Measurements from ENCODE around the gene MRFAP1.
"Not testable (repeated sequence)": the region's sequence is repeated elsewhere in the genome, so short reads cannot be mapped to it uniquely, and the experiment has no call there.

The MRFAP1 gene

GRCh38 chr4:6657242-6658208, 17.0 kb downstream of the MRFAP1 start:
- TF ChIP-seq POLR2A (IDR thresholded peaks at IDR 0.05; ENCODE audit: low read depth, low read length) (no peak), POLR2AphosphoS5 (IDR thresholded peaks at IDR 0.05; ENCODE audit: low read depth, low read length) (no peak), TAF1 (IDR thresholded peaks at IDR 0.05; ENCODE audit: borderline replicate concordance, low read depth, low read length) (no peak)
- no peak for FAIRE-seq
- DNase-seq (ENCODE audit: insufficient read length), result no peak

- FAIRE-seq, result no peak
- TF ChIP-seq POLR2AphosphoS5 (IDR thresholded peaks at IDR 0.05; ENCODE audit: low read depth, low read length) (no peak), POLR2A (IDR thresholded peaks at IDR 0.05; ENCODE audit: low read depth, low read length) (no peak), TAF1 (IDR thresholded peaks at IDR 0.05; ENCODE audit: borderline replicate concordance, low read depth, low read length) (no peak)
Measured at GRCh38 chr4:6658209-6658595, 17.7 kb downstream of the MRFAP1 start.

GRCh38 chr4:6658597-6659075, 18.2 kb downstream of the MRFAP1 start:
- TF ChIP-seq POLR2AphosphoS5 (IDR thresholded peaks at IDR 0.05; ENCODE audit: low read depth, low read length) (no peak), TAF1 (IDR thresholded peaks at IDR 0.05; ENCODE audit: borderline replicate concordance, low read depth, low read length) (no peak), POLR2A (IDR thresholded peaks at IDR 0.05; ENCODE audit: low read depth, low read length) (no peak)
- FAIRE-seq, result peak; percentile 64
- DNase-seq (ENCODE audit: insufficient read length), result no peak

More at GRCh38 chr4:6658209-6658595, 17.7 kb downstream of the MRFAP1 start:
- no peak for DNase-seq (ENCODE audit: insufficient read length)

- no peak for FAIRE-seq
- TF ChIP-seq TAF1 (IDR thresholded peaks at IDR 0.05; ENCODE audit: borderline replicate concordance, low read depth, low read length) (no peak), POLR2A (IDR thresholded peaks at IDR 0.05; ENCODE audit: low read depth, low read length) (no peak), POLR2AphosphoS5 (IDR thresholded peaks at IDR 0.05; ENCODE audit: low read depth, low read length) (no peak)
Measured at GRCh38 chr4:6659897-6660296, 19.4 kb downstream of the MRFAP1 start.

GRCh38 chr4:6660430-6660829, 19.9 kb downstream of the MRFAP1 start:
- FAIRE-seq (no peak), DNase-seq (ENCODE audit: insufficient read length) (no peak)
- TF ChIP-seq TAF1 (IDR thresholded peaks at IDR 0.05; ENCODE audit: borderline replicate concordance, low read depth, low read length) (no peak), POLR2A (IDR thresholded peaks at IDR 0.05; ENCODE audit: low read depth, low read length) (no peak), POLR2AphosphoS5 (IDR thresholded peaks at IDR 0.05; ENCODE audit: low read depth, low read length) (no peak)

More at GRCh38 chr4:6659897-6660296, 19.4 kb downstream of the MRFAP1 start:
- DNase-seq (ENCODE audit: insufficient read length), result no peak

GRCh38 chr4:6662591-6662990, 22.1 kb downstream of the MRFAP1 start:
- FAIRE-seq (no peak), DNase-seq (ENCODE audit: insufficient read length) (no peak)
- TF ChIP-seq TAF1 (IDR thresholded peaks at IDR 0.05; ENCODE audit: borderline replicate concordance, low read depth, low read length), result no peak
- TF ChIP-seq POLR2AphosphoS5 (IDR thresholded peaks at IDR 0.05; ENCODE audit: low read depth, low read length), result no peak
- no peak for TF ChIP-seq POLR2A (IDR thresholded peaks at IDR 0.05; ENCODE audit: low read depth, low read length)

GRCh38 chr4:6663596-6664393, 23.3 kb downstream of the MRFAP1 start:
- FAIRE-seq, result no peak
- no peak for TF ChIP-seq POLR2AphosphoS5 (IDR thresholded peaks at IDR 0.05; ENCODE audit: low read depth, low read length)
- TF ChIP-seq POLR2A (IDR thresholded peaks at IDR 0.05; ENCODE audit: low read depth, low read length), result no peak
- no peak for TF ChIP-seq TAF1 (IDR thresholded peaks at IDR 0.05; ENCODE audit: borderline replicate concordance, low read depth, low read length)
- no peak for DNase-seq (ENCODE audit: insufficient read length)

GRCh38 chr4:6665320-6665654, 24.8 kb downstream of the MRFAP1 start:
- DNase-seq (ENCODE audit: insufficient read length) (no peak), FAIRE-seq (no peak)
- TF ChIP-seq POLR2AphosphoS5 (IDR thresholded peaks at IDR 0.05; ENCODE audit: low read depth, low read length) (no peak), POLR2A (IDR thresholded peaks at IDR 0.05; ENCODE audit: low read depth, low read length) (no peak), TAF1 (IDR thresholded peaks at IDR 0.05; ENCODE audit: borderline replicate concordance, low read depth, low read length) (no peak)

- TF ChIP-seq TAF1 (IDR thresholded peaks at IDR 0.05; ENCODE audit: borderline replicate concordance, low read depth, low read length) (no peak), POLR2AphosphoS5 (IDR thresholded peaks at IDR 0.05; ENCODE audit: low read depth, low read length) (no peak), POLR2A (IDR thresholded peaks at IDR 0.05; ENCODE audit: low read depth, low read length) (no peak)
- FAIRE-seq (no peak), DNase-seq (ENCODE audit: insufficient read length) (no peak)
Measured at GRCh38 chr4:6668391-6668790, 27.9 kb downstream of the MRFAP1 start.

GRCh38 chr4:6671648-6672047, 31.2 kb downstream of the MRFAP1 start:
- FAIRE-seq, result no peak
- TF ChIP-seq POLR2A (IDR thresholded peaks at IDR 0.05; ENCODE audit: low read depth, low read length) (no peak), POLR2AphosphoS5 (IDR thresholded peaks at IDR 0.05; ENCODE audit: low read depth, low read length) (no peak), TAF1 (IDR thresholded peaks at IDR 0.05; ENCODE audit: borderline replicate concordance, low read depth, low read length) (no peak)
- no peak for DNase-seq (ENCODE audit: insufficient read length)

- FAIRE-seq, result no peak
- TF ChIP-seq POLR2A (IDR thresholded peaks at IDR 0.05; ENCODE audit: low read depth, low read length) (no peak), TAF1 (IDR thresholded peaks at IDR 0.05; ENCODE audit: borderline replicate concordance, low read depth, low read length) (no peak), POLR2AphosphoS5 (IDR thresholded peaks at IDR 0.05; ENCODE audit: low read depth, low read length) (no peak)
- no peak for DNase-seq (ENCODE audit: insufficient read length)
Measured at GRCh38 chr4:6672131-6672530, 31.6 kb downstream of the MRFAP1 start.

- FAIRE-seq; DNase-seq (ENCODE audit: insufficient read length): not testable (repeated sequence)
Measured at GRCh38 chr4:6672541-6673190, 32.2 kb downstream of the MRFAP1 start.

- FAIRE-seq; DNase-seq (ENCODE audit: insufficient read length): not testable (repeated sequence)
Measured at GRCh38 chr4:6673191-6673659, 32.7 kb downstream of the MRFAP1 start.
